Measurements from ENCODE around the gene MT1F.
A peak's percentile ranks its signal among the peaks of the same experiment; 100 is the strongest.
"Not testable (repeated sequence)": the region's sequence is repeated elsewhere in the genome, so short reads cannot be mapped to it uniquely, and the experiment has no call there.

Gene MT1F

GRCh38 chr16:56645838-56646237 is 11.9 kb upstream of the MT1F start:
- no peak for DNase-seq

GRCh38 chr16:56647641-56648431 is 9.9 kb upstream of the MT1F start:
- no peak for DNase-seq

GRCh38 chr16:56649271-56649670 is 8.5 kb upstream of the MT1F start:
- no peak for DNase-seq

GRCh38 chr16:56649820-56650219 is 7.9 kb upstream of the MT1F start:
- no peak for DNase-seq

DNA sequence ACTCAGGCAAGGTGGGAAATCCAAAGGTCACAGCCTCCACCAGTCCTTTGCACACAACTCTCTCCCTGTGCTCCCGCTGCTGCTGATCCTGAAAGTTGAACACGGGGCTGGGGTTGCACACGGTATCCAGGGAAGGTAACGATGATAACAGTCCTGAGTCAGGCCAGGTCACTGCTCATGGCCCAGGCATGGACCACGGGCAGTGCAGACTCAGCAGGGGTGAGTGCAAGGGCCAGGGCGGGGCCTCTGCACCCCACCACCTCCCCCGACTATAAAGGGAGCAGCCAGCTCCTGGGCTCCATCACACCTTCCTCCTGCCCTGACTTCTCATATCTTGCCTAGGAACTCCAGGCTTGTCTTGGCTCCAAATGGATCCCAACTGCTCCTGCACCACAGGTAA is 6.2 kb upstream of the MT1F start, which contains the start of gene MT1B:
TSS of gene MT1B (plus strand) at position 301 of the 400 bp plus-strand sequence. CDS start at position 369, 68 bp downstream.
- no peak for DNase-seq

DNA sequence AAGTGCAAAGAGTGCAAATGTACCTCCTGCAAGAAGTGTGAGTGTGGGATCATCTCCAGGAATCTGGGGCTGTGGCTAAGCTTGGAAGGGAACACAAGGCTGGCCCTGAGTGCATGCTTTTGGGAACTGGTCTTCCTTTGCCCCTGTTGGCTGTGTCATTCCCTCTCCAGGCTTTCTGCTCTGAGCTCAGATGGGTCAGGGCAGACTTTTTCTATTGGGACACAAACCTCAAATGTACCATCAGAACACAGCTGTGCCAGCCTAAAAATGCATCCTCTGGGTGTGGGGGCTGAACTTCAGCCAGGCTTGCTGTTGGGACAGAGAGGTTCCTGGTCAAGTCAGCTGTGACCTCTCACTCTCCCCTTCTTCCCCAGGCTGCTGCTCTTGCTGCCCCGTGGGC is 5.2 kb upstream of the MT1F start:
- no peak for DNase-seq

DNA sequence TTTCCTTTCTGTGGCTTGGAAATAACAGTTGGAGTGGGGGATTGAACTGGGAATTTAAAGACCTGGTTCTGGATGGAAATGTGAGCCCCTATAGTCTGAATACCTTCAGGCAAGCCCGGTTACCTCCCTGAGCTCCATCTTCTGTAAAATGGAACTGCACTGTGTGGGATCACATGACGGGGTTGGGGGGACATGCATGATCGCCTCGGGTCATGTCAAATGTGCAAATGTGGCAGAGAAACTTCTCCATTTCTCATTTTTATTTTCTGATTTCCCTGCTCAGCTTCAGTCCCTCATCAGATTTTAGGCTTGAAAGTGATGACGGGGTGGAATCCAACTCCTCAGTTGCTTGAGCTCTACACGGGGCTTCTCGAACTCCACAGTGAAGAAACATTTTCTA is 4.5 kb upstream of the MT1F start:
- DNase-seq = no peak

GRCh38 chr16:56658327-56658875 is 642 bp downstream of the MT1F start:
- DNase-seq = no peak

- peak in 1 of 2 experiments; percentile 8 for DNase-seq
Measured at GRCh38 chr16:56662357-56663354, 4.9 kb downstream of the MT1F start.

DNA sequence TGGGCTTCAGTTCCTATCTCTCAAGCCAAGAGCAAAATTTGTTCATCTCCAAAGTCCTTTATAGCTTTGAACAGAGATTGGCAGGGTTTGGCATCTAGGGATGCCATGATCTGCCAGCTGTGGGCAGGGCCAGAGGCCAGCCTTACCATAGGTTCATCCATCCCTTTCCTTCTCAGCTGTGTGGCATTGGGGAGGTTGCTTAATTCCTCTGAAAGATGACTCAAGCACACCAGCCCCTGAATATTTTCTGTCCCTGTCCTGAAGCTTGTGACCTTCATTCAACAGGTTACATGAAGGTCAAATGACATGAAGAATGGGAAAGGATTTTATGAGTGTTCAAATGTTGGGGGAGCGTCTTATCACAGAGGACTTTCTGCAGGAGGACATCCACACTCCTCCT is 6.7 kb downstream of the MT1F start:
- DNase-seq = no peak

GRCh38 chr16:56665286-56666261 is 7.8 kb downstream of the MT1F start:
- DNase-seq = not testable (repeated sequence)

DNA sequence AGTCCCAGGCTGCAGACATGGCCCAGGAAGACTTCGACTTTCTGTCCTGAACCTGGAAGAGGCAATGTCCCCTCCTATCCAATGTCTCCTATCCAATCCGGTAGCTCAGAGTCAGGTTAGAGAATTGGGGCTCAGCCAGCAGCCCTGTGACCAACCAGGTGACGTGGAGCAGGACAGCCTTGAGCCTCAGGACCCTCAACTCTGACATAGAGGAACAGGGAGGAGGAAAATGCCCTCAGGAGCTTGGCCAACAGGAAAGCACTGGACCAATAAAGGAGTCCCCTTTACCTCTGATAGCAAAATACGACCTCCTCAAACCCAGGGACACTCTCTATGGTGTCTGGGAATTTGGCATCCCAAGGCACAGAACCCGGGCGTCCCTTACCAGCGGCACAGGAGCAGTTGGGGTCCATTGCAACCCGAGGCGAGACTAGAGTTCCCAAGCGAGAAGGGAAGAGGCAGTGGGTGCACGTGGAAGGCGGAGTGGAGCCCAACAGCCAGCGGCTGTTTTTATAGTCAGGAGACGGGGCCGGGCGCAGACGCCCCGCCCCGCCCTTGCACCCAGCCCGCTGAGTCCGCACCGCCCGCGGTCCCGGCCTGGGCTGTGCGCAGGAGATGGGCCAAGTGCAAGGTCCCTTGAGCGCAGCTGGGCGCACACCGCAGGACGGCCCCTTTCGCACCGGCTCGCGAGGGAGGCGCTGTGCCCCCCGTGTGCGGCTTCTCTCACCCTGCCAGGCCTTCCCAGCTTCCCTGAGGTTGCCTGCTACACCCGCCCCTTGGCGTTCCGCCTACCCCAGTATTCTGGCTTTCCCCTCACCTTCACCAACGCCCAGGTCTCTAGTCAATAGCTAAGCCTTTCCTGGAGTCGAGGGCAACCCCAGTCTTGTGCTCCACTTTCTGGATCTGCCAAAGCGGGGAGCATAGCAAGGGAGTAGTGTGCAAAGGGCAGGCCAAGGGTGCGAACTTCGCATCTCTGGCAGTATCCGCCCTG is 10.1 kb downstream of the MT1F start, which contains the start of gene MT1G:
TSS of gene MT1G (minus strand) at position 485 of the 991 bp plus-strand sequence. CDS start at position 413, 72 bp downstream.
- DNase-seq = no peak

DNA sequence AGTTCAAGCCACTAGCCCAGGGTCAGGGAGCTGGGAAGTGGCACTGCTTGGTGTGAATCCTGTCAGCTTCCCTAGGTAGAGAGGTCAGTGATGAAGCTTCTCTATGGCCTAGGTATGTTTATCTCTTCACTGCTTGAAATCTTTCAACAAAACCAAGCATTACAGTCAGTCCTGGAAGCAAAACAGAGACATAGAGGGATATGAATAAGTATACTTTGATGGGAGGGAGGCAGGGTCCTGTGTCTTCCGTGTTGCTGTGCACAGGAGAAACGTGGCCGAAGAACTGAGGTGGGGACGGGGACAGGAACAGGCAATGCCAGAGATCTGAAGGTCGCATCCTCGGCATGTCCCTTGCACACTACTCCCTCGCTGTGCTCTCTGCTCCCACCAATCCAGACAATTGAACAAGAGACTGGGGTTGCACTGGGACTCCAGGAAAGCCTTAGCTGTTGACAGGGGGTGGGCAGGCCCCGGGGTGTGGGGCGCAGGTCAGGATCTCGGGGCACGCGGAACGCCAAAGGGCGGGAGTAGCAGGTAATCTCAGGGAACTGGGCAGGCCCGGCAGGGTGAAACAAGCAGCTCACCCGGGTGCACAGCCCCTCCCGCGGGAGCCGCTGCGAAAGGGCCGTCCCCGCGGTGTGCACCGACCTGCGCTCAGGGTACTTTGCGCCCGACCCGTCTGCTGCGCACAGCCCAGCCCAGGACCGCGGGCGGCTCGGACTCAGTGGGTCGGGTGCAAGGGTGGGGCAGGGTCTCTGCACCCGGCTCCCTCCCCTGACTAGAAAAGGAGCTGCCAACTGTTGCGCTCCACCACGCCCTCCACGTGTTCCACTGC is 11.5 kb downstream of the MT1F start, which contains the start of gene MT1H:
TSS of gene MT1H (plus strand) at position 810 of the 835 bp plus-strand sequence. CDS start 71 bp downstream, outside the sequence.
- DNase-seq = no peak

DNA sequence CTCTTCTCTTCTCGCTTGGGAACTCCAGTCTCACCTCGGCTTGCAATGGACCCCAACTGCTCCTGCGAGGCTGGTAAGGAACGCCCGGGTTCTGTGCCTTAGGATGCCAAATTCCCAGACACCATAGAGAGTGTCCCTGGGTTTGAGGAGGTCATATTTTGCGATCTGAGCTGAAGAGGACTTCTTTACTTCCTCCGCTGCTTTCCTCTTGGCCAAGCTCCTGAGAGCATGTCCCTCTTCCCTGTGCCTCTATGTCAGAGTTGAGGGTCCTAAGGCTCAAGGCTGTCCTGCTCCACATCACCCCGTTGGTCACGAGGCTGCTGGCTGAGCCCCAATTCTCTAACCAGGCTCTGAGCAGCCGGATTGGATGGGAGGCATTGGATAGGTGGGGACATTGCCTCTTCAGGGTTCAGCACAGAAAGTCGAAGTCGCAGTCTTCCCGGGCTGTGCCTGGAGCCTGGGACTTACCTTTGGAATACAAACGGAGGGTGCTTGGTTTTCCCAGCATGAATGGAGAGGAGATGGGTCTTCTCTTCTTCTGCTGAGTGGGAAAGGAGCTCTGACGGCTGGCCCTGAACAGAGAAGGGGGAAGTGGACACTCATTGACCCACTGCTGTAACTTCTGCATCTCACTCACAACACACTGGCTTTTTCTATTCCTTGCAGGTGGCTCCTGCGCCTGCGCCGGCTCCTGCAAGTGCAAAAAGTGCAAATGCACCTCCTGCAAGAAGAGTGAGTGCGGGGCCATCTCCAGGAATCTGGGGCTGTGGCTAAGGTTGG is 12.3 kb downstream of the MT1F start:
- no peak for DNase-seq

DNA sequence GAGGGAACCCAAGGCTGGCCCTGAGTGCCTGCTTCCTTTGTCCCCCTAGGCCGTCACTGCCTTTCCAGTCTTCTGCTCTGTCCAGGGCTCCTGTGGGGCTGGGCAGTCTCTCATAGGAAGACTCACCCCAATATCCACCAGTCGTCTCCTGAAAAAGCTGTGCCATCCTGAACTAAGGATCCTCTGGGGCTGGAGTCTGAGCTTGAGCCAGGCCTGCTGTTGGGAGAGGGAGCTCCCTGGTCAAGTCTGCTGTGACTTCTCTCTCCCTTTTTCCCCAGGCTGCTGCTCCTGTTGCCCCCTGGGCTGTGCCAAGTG is 12.8 kb downstream of the MT1F start:
- no peak for DNase-seq

GRCh38 chr16:56671691-56672090 is 13.9 kb downstream of the MT1F start:
- not testable (repeated sequence) for DNase-seq

GRCh38 chr16:56672171-56672570 is 14.4 kb downstream of the MT1F start:
- DNase-seq = not testable (repeated sequence)

- DNase-seq = no peak
Measured at GRCh38 chr16:56672761-56673536, 15.2 kb downstream of the MT1F start.

All from NCI-H1930 (cell line).